ENCODE measurements around the gene DMRTB1. TPM values are rescaled to one million over a fixed set of nuclear protein-coding genes. Genes with fewer than 3 reads are reported as not detected.

The DMRTB1 gene
- total and polyA plus RNA-seq, 2 experiments from 2014 or later: not detected

GRCh38 chr1:53506355-53507050 is 47.3 kb downstream of the DMRTB1 start:
- 96% methylated on average over 25 of the region's 25 CpGs for WGBS (ENCODE audit: low lambda C conversion rate, missing lambda C conversion rate)
- H3K9me2 ChIP-seq (replicated peaks; ENCODE audit: insufficient read depth): no peaks in the 10 kb centered on the region
- H3K4me3 ChIP-seq: no peak overlapping the region
- no peak for DNase-seq (ENCODE audit: low spot score)
- TF ChIP-seq CTCF (IDR thresholded peaks at IDR 0.05; ENCODE audit: poor library complexity): no peak
- no peak for TF ChIP-seq EZH2phosphoT487 (IDR thresholded peaks at IDR 0.05; ENCODE audit: low read depth, severe bottlenecking, unreplicated experiment)
- no peak for TF ChIP-seq EZH2 (IDR thresholded peaks at IDR 0.05; ENCODE audit: borderline replicate concordance)
- H3K36me3 ChIP-seq (replicated peaks; ENCODE audit: insufficient read depth, low read depth): no peaks in the 10 kb centered on the region
- no peaks in the 10 kb centered on the region for H3K79me2 ChIP-seq
- H3K27me3 ChIP-seq: no peaks in the 10 kb centered on the region
- H3K27ac ChIP-seq: no peak overlapping the region
- H3K4me1 ChIP-seq (ENCODE audit: insufficient read depth): peaks cover 24% of the 10 kb centered on the region
- no peak overlapping the region for H3K4me2 ChIP-seq
- no peak overlapping the region for H2AFZ ChIP-seq
- no peaks in the 10 kb centered on the region for H3K9me3 ChIP-seq (ENCODE audit: low read depth)
- H4K20me1 ChIP-seq (ENCODE audit: insufficient read depth, poor library complexity, severe bottlenecking): no peaks in the 10 kb centered on the region

- Histone ChIP-seq H3K27me3 (no peaks in the 10 kb centered on the region), H3K36me3 (replicated peaks; ENCODE audit: insufficient read depth, low read depth) (no peaks in the 10 kb centered on the region), H3K79me2 (no peaks in the 10 kb centered on the region), H3K4me1 (ENCODE audit: insufficient read depth) (peaks cover 28% of the 10 kb centered on the region), H3K9me3 (ENCODE audit: low read depth) (no peaks in the 10 kb centered on the region), H3K4me2 (no peak overlapping the region), H3K9me2 (replicated peaks; ENCODE audit: insufficient read depth) (no peaks in the 10 kb centered on the region), H3K4me3 (no peak overlapping the region), H3K27ac (no peak overlapping the region), H2AFZ (no peak overlapping the region), H4K20me1 (ENCODE audit: insufficient read depth, poor library complexity, severe bottlenecking) (no peaks in the 10 kb centered on the region)
- 95% methylated on average over 13 of the region's 13 CpGs for WGBS (ENCODE audit: low lambda C conversion rate, missing lambda C conversion rate)
- no peak for TF ChIP-seq EZH2phosphoT487 (IDR thresholded peaks at IDR 0.05; ENCODE audit: low read depth, severe bottlenecking, unreplicated experiment)
- TF ChIP-seq EZH2 (IDR thresholded peaks at IDR 0.05; ENCODE audit: borderline replicate concordance): no peak
- no peak for TF ChIP-seq CTCF (IDR thresholded peaks at IDR 0.05; ENCODE audit: poor library complexity)
- no peak for DNase-seq (ENCODE audit: low spot score)
These were observed 48.1 kb downstream of the DMRTB1 start for GRCh38 chr1:53507116-53507820.

- Histone ChIP-seq H3K9me2 (replicated peaks; ENCODE audit: insufficient read depth) (no peaks in the 10 kb centered on the region), H3K9me3 (ENCODE audit: low read depth) (no peaks in the 10 kb centered on the region), H3K4me3 (no peak overlapping the region), H3K27me3 (no peaks in the 10 kb centered on the region), H3K4me2 (no peak overlapping the region), H2AFZ (no peak overlapping the region), H3K36me3 (replicated peaks; ENCODE audit: insufficient read depth, low read depth) (no peaks in the 10 kb centered on the region), H4K20me1 (ENCODE audit: insufficient read depth, poor library complexity, severe bottlenecking) (no peaks in the 10 kb centered on the region), H3K4me1 (ENCODE audit: insufficient read depth) (peaks cover 29% of the 10 kb centered on the region), H3K27ac (no peak overlapping the region), H3K79me2 (no peaks in the 10 kb centered on the region)
- 95% methylated on average over 22 of the region's 22 CpGs for WGBS (ENCODE audit: low lambda C conversion rate, missing lambda C conversion rate)
- TF ChIP-seq CTCF (IDR thresholded peaks at IDR 0.05; ENCODE audit: poor library complexity): no peak
- no peak for DNase-seq (ENCODE audit: low spot score)
These were observed 49.1 kb downstream of the DMRTB1 start for GRCh38 chr1:53508056-53508990.
